Measurements from ENCODE around the gene SLBP.
"Not testable (repeated sequence)": the region's sequence is repeated elsewhere in the genome, so short reads cannot be mapped to it uniquely, and the experiment has no call there.

The SLBP gene

DNA sequence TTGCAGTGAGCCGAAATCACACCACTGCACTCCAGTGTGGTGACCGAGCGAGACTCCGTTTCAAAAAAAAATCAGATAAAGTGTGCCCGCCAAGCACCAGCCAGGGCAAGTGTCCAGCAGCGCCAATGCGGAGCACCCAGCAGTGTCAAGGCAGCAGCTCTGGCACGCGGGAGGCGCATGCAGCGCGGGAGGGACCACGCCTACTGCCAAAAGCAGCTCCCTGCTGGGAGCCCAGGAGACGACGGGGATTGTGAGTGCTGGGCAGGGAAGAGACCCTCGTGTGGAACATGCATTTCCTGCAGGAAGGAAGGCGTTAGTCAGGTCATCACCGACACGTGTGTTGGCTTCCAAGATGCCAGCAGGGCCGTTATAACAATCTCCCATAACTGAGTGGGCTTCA lies 38.4 kb downstream of the SLBP start:
- no peak for DNase-seq

DNA sequence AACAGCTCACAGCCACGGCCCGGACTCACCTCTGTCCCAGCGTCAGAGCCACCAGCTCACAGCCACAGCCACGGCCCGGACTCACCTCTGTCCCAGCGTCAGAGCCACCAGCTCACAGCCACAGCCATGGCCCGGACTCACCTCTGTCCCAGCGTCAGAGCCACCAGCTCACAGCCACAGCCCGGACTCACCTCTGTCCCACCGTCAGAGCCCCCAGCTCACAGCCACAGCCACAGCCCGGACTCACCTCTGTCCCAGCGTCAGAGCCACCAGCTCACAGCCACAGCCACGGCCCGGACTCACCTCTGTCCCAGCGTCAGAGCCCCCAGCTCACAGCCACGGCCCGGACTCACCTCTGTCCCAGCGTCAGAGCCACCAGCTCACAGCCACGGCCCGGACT lies 41.1 kb downstream of the SLBP start:
- DNase-seq = not testable (repeated sequence)

DNA sequence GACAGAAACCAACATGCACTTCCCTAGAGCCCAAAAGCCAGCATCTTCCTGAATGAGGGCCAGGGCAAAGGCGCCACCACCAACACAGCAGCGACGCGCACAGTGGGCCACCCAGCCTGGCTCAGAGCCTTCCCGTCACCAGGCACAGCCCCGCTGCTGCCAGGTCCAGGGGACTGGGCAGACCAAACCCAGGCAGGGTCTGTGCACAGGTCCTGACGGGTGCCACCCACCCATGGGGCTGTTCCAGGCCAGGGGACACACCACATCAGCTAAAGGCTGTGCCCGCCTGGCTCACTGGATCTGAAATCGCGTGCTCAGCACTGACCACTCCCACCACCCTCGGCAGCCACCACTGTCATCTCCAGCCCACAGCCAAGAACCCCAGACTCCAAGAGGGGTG lies 41.8 kb downstream of the SLBP start:
- DNase-seq = no peak

DNA sequence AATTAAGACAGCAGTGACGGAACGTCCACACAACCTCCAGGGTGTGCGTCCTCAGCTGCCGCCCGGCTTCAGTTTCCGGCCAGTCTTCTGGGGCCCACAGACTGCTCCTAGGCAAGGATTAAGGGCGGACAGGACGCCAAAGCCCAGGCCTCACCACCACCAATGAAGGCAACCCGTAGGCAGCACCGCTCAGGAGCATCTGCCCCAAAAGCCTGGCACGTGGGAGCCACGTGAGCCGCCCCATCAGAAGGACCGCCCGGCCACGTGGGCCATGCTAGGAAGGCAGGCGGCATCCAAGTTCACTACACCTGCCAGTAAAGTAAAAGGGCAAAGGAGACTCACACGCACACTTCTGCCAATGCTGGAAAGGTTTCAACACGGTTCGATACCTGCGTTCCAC lies 42.3 kb downstream of the SLBP start:
- DNase-seq = no peak

DNA sequence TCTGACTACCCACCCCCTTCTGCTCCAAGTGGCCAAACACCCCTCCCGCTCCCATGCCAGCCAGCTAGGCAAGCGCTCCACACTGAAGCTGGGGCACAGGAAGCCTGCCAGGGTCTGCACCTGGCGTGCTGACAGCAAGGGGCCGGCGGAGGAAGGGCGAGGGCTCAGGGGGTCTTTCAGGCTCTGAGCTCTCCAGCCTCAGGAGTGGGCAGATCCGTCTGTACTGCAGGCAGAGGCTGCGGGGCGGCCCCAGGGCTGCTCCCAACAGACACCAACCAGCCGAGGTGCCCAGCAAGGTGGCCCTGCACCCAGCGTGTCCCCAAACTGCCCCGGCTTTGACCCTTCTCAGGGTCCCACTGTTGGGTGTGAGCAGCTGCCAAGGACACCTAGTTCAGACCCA lies 42.8 kb downstream of the SLBP start:
- DNase-seq = no peak

DNA sequence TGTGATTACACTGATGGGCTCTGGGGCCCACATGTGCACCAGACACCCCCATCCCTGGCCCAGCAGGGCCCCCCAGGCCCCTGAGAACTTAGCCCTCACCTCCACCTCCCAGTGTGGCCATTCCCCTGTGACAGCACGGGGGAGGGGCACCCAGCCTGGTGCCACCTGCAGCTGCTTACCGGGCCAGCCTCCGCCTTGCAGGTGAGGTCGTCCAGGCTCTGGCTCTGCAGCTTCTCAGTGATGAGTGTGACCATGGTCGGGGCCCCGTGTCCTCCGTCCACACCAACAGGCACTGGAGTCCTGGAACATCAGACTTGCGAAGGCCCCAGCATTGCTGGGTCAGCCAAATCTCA lies 43.7 kb downstream of the SLBP start:
- no peak for DNase-seq

DNA sequence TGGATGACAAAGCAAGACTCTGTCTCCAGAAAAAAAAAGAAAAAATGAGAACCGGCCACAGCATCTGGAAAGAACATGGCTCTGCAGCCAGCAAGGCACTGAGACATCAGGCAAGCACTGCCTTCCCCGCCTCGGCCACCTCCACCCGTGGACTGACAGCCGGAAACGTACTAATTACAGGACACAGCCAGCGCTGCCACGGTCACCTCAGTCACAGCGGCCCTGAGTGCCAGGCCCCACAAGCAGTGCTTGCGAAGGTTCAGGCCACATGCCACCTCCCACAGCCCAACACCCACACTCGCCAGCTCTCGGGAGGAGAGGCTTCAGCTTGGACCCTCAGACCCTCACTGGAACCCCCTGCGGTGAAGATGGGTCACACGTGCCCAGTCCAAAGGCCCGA lies 44.8 kb downstream of the SLBP start:
- no peak for DNase-seq

DNA sequence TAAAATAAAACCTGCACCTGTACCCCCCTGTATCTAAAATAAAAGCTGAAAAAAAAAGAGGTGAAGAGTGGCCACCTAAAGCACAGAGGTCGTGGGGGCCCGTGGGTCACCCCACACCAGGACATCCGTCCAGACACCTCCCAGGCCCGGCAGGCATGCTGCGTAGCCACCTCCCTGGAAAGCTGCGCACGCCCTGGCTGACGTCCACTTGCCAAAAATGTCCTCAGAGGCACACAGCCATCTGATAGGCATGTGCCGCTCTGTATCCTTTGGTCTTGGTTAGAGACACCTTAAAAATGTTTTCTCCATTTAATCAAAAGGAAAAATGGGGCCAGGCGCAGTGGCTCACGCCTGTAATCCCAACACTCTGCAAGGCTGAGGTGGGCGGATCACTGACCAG lies 45.7 kb downstream of the SLBP start:
- DNase-seq = no peak

DNA sequence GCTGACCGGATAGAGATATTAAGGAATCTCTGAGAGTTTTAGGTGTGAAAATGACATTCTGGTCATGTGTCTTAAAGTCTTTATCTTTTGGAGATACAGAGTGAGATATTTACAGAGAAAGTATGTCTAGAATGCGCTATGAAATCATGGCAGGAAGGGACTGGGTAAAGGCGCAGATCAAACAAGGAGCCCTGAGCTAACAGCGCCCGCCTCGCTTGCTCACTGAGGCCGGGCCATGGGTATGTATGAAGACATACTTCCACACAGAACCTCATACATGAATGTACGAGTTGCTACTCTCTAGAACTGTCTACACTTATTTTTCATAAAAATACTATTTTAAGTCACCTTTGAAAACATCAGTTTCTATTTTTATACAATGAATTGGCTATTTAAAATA lies 48.0 kb downstream of the SLBP start:
- no peak for DNase-seq

DNA sequence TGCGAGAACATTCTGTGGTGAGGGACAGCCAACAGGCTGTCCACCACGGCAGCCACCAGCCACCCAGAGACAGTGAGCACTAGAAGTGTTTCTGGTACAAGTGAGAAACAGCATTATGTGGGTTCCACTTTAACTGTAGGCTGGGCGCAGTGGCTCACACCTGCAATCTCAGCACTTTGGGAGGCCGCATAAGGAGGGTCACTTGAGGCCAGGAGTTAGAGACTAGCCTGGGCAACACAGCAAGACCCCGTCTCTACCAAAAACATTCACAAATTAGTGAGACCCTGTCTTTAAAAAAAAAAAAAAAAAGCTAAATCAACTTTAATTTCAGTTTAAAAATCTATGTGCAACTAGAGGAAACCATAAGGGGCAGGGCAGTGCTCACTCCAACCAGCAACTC lies 48.6 kb downstream of the SLBP start:
- no peak for DNase-seq

DNA sequence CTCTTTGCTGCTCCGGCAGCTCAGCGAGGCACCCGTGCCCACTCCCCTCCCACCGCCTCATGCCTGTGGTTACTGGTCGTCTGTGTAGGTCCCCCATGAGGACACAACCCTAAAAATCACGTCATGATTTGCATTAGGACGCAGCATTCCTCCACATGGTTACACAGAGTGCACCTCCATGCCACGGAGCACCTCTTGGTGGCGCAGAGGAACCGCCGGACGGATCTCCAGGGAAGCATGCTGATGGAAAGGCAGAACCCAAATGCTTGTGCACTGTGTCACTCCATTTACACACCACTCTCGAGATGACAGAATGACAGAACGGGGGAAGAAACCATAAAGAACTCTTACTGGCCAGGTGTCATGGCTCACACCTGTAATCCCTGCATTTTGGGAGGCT lies 50.4 kb downstream of the SLBP start:
- DNase-seq = no peak

DNA sequence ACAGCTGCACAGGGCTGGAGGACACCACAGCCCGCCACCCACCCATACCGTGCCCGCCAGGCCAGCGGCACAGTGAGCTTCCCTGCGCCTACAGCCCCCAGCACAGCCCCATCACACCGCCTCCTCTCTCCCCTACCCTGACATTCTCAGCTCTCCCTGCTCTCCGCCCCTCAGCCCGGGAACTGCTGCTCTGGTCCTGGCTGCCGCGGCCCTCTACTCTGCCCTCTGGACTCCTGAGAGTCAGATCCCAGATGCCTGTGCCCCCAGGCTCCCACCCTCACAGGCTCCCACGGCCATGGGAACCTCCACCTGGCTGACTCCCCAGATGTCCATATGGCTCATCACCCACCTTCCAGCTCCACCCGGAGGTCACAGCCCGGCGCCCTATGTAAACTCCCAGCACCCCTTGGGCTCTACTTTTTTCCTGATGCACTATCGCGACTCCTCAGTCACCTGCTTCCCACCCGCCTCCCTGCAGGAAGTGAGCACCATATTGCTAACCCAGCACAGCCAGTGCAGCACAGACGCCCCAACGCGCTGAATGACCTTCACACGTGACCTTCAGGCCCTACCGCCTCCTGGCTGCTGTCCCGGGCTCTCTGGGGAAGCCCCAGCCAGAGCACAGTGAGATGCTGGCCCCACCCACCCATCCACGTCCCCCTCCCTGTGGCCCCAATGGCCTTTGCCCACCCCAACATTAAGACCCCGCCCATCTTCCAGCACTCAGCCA lies 51.0 kb downstream of the SLBP start:
- no peak for DNase-seq

DNA sequence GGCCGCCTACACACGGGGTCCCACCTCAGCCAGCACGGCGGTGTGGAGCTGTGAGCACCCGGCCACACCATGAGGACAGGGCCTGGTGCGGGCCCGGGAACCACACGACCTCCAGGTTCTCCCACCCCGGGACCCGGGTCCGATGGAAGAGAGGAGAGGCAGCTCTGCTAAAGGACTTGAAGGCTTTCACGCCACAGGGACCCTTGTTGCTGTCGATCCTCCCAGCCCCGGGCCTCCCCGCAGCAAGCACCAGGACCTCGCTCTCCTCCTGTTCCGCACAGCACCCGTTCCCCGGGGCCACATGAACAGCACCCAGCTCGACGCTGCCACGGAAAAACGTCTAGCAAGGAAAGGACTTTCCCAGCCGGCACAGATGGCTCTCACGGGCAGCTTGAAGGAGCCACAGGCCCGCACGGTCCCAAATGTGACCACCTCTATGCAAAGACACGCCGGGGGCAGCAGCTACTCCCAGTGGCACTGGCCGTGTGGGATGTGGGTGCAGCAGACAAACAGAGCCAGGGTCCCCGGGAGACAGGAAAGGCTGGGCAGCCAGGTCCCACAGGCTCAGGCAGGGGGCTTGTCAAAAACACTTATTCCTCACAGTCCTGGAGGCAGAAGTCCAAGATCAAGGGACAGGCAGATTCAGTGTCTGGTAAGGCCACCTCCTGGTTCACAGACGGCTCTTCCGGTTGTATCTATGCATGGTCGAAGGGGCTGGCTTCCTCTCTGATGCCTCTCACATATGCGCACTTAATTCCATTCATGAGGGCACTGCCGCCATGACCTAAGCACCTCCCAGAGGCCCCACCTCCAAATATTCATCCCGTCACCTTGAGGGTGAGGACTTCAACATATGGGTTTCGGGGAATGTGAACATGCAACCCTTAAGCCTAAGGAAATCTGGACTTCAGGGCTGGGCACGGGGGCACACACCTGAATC lies 52.7 kb downstream of the SLBP start:
- DNase-seq = no peak

DNA sequence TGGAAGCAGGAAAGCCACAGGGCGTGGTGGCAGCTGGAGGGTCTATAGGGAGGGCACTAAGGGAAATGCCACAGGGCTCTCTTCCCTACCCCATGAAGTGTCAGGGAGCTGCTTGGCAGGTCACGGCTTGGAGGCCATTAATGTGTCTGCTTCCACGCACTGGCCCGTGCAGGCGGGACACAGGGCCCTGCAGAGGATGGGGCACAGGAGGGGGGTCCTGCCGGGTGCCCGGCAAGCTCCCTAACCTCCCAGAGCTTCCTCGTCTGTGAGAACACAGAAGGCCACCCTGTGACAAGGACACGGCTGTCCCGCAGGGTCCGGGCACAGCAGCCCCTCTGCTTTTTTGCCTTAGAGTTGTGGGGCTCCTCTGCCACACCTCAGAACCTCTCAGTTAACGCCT lies 53.5 kb downstream of the SLBP start:
- DNase-seq = no peak

DNA sequence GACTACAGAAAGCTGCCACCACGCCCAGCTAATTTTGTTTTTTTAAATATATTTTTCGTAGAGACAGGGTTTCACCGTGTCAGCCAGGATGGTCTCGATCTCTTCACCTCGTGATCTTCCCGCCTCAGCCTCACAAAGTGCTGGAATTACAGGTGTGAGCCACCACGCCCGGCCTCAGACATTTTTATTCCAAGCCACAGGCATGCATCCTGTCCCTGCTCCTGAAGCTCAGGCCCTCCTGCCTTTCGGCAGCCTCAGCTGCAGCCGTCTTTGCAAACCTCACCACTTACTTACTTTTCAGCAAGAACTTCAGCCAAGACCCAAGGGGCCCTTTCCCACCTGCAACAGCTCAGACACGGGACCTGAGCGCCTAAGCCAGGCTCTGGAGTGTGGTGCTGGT lies 54.0 kb downstream of the SLBP start:
- DNase-seq = no peak

DNA sequence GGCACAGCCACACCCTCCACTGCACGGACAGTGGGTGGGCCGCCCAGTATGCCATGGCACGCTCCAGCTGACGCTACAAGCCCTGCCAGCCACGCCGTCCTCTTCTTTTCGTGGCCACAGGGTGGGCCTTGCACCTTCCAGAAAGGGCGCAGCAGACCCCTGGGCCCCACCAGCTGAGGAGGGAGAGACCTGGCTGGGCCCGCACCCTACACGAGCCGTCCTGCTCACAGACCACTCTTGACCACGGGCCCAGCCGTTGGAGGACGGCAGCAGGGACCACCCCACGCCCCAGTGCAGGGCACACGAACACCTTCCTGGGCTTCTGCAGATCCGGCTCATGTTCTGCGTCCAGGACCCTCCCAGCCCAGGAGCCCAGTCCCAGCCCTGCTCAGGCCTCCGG lies 55.1 kb downstream of the SLBP start:
- DNase-seq = no peak

DNA sequence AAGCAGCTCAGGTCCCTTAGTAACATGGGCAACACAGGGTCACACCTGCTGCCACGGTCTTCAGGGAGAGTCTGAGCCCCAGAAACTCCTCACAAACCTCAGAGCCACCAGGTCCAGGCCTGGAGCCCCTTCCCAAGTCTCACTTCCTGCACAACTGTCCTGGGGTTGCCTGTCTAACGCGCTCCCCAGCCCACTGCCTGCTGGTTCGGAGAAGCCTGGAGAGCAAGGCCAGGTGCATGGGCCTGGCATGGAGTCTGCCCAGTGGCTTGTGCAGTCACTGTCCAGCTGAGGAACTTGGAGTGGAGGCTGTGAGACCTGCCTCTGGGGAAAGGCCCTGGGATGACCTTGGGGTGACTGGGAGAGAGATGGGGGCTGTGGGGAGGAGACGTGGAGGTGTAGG lies 56.0 kb downstream of the SLBP start:
- DNase-seq = no peak

DNA sequence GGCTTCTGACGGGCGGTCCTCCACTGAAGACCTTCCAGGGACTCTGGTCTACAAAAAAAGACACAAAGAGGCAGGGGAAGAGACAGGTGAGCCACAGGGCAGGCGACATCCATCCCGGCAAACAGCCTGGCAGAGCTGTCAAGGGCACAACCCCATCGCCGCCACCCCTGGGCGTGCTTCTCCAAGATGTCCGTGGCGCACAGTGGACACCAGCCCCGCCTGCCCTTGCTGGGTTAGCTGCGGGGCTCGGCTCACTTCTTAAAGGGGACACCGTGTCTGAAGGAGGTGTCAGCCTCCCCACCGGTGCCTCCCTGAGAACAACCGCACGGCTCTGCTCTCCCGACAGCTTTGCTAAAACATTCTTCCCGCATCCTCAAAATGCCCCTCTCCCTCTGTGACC lies 56.4 kb downstream of the SLBP start:
- no peak for DNase-seq

DNA sequence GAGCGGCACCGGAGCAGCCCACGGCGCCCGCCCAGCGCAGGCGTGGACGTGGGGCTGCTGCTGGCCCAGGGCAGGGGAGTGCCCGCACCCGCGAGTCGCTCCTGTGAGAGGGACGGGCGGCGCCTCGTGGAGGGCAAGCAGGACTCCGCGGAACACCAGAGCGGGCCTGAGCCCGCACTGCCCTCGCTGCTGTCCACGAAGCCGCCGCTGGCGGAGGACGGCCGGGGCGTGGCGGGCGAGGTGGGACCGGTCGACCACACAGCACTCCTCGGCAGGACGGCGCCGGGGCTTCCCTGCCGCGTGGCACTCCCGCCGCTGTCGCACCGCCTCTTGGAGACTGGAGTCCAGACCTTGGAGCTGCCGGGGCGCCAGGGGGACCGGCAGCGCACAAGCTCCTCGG lies 57.0 kb downstream of the SLBP start:
- DNase-seq = no peak

DNA sequence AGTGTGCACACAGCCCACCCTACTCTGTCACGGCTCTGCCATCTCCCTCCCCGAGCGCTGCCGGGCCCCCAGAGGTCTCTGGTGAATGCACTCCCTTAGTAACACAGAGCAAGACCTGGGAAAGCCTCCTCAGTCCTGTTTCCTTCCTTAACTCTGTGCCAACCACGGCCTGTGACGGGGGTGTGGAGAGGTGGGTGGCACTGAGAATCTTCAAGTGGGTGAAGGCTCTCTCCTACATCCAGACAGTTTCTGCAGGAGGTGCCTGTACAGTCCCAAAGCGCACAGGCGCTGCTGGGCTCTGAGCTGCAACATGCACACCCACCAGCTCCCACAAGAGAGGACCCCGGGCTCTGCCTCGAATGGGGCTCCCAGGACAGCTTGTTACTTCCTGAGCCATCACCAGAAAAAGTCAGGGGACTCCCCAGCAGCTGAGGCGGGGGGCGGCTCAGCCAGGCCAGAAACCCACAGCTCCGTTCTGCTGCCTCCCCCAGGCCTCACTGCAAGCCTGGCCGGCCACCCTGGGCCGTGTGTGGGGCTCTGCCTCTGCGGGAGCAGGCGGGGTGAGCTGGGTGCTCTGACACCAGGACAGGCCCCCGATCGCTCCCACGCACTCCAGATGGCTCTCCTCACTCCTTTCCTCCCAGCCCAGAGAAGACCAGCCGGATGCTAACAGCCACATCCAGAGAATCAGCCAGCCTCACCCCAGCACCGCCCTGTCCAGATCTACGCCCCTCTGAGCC lies 57.7 kb downstream of the SLBP start:
- DNase-seq = no peak

DNA sequence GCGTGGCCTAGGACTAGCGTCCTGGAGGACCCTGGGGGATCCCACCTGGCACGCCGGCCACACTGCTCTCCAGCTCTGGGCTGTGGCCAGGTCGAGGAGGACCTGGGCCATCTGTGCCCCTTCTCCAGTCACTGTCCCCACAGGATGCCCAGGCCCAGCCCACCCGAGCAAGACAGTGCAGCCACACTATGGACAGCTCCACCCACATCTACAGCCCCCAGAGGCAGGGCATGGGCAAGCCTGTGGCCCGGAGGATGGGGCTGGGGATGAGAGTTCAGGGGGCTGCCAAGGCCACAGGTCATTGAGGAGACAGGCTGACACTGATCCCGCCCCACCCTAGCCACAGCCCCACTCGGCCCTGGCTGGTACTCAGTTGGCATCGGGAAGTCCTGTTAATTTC lies 58.3 kb downstream of the SLBP start:
- no peak for DNase-seq

DNA sequence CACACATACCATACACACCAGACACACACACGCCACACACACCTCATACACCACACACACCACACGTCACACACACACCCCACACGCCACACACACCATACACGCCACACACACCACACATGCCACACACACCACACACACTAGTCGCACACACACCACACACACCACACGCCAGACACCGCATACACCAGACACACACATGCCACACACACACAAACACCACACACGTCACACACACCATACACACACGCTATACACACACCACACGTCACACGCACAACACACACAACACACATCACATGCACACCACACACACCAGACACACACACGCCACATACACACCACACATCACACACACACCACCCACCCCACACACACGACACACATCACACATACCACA lies 60.0 kb downstream of the SLBP start:
- no peak for DNase-seq

DNA sequence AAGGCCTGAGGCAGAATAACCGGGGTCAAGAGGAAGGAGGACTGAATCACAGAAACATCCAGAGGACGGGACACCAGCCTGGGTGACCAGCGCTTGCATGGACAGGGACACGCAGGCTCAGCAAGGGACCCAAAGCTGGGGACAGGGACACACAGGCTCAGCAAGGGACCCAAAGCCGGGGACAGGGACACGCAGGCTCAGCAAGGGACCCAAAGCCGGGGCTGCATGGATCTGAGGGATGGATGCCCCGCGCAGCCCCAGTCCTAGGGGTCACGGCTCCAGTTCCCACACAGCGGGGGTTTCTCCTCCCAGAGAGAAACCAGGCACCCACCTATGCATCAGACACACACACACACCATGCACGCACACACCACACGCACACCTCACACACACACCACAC lies 60.5 kb downstream of the SLBP start:
- DNase-seq = no peak

DNA sequence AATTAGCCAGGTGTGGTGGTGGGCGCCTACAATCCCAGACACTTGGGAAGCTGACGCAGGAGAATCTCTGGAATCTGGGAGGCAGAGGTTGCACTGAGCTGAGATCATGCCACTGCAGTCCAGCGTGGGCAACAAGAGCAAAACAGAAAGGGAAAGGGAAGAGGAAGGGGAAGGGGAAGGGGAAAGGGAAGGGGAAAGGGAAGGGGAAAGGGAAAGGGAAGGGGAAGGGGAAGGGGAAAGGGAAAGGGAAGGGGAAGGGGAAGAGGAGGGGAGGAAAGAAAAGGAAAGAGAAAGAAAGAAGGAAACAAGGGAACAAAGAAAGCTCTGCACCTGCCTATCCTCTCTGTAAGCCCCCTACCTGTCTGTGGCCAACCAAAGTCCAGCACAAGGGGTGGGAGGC lies 63.2 kb downstream of the SLBP start:
- no peak for DNase-seq

All from NCI-H446 (cell line).